Activated CD4-positive, alpha-beta T cell treated with anti-CD3 and anti-CD28 coated beads, Interleukin-2, amount 50 U/mL, for 4 hours (primary cell): ENCODE results near the gene GALNT12.

Source experiments
- DNase-seq, 2 experiments: peaks; one replicate each; pipeline ENCODE4 v3.0.0-alpha.2; 2020

Gene GALNT12, protein sequence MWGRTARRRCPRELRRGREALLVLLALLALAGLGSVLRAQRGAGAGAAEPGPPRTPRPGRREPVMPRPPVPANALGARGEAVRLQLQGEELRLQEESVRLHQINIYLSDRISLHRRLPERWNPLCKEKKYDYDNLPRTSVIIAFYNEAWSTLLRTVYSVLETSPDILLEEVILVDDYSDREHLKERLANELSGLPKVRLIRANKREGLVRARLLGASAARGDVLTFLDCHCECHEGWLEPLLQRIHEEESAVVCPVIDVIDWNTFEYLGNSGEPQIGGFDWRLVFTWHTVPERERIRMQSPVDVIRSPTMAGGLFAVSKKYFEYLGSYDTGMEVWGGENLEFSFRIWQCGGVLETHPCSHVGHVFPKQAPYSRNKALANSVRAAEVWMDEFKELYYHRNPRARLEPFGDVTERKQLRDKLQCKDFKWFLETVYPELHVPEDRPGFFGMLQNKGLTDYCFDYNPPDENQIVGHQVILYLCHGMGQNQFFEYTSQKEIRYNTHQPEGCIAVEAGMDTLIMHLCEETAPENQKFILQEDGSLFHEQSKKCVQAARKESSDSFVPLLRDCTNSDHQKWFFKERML

DNA sequence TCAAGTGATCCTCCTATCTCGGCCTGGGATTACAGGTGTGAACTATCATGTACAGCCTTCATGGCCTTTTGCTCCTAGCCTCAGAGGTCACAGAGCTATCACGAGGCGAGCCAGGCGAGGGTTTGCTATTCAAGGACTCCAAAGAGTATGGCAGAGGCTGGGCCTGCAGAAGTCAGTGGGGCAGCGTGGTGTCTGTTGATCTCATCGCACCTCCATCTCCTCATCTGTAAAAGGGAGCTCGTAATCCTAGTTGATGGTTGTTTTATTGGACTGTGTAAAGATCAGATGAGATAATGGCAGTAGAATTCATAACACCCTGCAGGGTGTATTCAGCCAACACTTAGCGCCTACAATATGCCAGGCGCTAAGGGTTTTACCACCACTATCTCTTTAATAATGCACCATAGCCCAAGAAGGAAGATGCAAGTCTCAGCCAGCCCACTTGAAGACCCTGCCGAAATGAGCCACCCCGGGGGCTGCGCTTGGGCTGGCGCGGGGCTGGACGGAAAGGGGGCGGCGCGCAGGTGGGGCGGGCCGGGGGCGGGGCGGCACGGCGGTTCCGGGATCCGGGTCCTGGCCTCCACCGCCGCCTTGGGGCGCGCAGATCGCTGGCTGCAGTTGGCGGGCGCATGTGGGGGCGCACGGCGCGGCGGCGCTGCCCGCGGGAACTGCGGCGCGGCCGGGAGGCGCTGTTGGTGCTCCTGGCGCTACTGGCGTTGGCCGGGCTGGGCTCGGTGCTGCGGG, at the start of gene GALNT12:
Gene GALNT12, plus strand, starts transcription at position 601 of the 744 bp plus-strand sequence. Its CDS starts 29 bp downstream, at position 630.
- DNase-seq, result peak; percentile 26 to 37

DNA sequence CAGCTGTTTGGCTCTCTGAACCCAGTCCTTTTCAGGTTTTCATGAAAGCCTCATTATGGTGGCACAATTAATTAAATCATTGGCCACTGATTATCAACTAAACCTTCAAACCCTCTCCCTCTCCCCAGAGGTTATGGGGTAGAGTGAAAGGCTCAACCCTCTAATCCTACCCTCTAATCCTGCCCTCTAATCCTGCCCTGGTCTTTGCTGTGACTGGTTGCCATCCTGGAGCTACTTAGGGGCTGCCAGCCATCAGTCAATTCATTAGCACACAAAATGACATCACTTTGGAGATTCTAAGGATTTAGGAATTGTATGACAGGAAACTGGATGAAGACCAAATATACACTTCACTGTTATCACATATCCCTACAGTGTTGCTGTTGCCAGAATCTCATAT, 47.2 kb upstream of the GALNT12 start:
- DNase-seq, result no peak

DNA sequence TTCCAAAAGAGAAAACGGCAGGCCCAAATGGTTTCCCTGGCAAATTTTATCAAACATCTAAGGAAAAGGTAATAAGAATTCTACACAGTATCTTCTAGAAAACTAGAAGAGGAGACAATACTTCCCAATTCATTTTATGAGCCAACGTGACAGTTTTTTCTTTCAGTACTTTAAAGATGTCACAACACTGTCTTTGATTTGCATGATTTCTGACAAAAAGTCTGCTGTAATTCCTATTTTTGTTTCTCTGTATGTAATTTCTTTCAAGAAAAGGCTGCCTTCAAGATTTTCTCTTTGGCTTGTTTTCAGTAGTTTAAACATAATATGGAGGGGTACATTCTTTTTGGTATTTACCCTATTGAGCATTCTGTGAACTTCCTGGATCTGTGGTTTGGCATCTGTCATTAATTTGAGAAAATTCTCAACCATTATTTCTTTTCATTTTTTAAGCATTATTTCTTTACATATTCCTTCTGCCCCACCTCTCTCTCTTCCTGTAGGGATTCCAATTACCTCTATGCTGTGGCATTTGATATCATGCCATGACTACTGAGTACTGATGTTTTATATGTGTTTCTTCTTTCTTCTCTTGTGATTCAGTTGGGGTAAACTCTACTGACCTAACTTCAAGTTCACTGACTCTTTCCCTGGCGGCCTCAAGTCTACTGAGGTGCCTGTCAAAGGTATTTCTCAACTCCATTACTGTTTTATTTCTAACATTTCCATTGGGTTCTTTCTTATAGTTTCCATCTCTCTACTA, 43.3 kb upstream of the GALNT12 start:
- DNase-seq, result no peak

DNA sequence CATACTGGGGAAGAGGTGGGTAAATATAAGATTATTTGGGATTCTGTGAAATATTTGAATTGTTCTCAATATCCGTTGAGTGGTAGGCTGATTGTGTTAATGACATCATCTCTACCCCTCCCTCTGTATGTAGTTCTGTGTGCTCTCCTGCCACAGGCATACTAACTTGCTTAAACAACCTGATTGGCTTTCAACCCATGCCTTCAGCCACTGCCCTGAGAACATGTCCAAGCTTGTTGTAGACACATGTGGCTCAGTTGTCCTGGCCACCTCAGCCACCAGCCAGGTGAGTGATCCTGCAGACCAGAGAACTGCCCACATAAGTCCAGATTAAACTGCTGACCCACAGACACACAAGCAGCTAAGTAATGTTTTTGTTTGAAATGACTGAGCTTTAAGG, 42.2 kb upstream of the GALNT12 start:
- DNase-seq, result no peak

DNA sequence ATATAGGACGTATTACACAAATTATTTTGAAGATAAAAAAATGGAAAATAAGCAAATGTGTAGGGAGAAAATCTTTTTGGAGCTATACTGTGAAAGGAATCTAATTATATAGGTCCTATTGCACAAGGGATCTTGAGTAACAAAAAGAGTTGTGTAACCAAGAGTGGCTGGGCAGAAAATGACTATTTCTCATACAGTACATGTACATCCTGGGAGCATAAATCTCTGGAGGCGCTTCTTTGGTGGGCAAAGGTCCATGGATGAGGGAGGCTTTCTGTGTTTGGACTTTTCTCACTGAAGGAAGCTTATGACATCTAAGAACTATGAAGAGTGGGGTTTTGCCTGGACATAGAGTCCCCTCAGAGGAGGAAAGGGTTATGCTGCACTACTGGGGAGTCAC, 40.9 kb upstream of the GALNT12 start:
- DNase-seq, result no peak

DNA sequence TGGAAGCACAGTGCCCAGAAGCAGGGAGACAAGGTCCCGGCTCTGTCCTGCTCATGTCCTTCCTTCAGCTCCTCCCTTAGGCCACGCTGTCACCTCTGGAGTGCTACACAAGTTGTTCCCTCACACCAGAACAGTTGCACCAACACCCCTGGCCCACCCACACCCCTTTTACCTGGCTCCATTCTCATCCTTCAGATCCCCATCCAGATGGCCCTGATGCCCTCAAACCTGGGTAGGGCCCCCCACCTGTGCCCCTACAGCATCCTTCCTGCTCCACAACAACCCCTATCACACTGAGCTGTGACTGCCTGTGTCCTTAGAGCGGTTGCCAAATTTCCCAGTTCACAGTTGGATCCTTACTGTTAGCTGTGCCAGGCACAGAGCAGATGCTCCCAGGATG, 40.3 kb upstream of the GALNT12 start:
- no peak for DNase-seq

DNA sequence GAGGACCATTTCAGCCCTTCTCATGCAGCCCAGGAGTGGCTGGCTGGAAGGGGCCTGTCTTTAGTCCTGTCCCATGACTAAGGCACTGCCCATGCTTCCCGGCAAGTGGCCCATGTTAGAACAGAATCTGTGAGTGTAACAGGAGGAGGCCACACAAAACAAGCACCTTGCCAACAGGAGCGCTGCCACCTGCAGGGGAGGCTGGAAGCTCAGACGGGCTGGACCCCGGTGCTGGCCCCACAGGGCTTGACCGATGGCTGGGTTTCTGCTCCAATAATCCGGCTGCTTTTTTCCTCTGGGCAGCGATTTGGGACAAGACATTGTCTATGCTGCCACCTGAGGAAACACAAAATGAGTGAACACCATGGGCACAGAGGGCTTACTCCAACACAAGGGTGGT, 39.6 kb upstream of the GALNT12 start:
- DNase-seq, result no peak

DNA sequence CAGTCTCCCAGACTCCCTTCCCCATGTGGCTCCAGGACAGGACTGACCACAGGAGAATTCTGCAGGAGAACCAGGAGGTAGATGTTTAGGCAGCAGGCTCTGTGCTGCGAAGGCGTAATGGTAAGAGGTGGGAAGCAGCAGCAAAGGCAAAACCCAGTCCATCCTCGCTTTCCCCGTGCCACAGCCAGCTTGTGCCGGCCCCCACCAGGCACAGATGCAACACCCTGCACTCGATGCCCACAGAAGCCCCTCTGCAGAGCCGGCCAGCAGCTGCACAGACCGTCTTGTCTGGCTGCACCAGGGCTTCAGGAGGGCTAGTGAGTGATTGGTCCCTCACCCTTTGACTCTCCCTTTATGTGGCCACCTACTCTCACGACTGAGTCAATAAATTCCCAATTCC, 39.1 kb upstream of the GALNT12 start:
- no peak for DNase-seq

DNA sequence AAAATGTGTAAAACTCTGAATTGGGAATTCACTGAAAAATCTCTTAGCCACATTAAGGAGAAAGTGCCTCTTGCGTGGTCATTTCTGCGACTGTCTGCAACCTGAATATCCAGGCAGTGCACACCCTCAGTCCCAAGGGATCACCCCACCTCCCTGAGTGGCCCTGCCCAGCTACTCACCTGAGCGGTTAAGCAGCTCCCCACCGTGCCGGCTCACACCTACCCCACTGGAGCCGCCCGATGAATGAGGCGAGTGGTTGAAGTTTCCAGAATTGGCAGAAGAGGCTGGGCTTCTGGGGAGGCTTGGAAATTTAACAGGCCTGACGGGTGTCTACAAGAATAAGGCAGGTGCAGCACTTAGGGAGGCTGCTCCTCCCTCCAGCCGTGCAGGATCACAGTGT, 36.8 kb upstream of the GALNT12 start:
- DNase-seq, result no peak

DNA sequence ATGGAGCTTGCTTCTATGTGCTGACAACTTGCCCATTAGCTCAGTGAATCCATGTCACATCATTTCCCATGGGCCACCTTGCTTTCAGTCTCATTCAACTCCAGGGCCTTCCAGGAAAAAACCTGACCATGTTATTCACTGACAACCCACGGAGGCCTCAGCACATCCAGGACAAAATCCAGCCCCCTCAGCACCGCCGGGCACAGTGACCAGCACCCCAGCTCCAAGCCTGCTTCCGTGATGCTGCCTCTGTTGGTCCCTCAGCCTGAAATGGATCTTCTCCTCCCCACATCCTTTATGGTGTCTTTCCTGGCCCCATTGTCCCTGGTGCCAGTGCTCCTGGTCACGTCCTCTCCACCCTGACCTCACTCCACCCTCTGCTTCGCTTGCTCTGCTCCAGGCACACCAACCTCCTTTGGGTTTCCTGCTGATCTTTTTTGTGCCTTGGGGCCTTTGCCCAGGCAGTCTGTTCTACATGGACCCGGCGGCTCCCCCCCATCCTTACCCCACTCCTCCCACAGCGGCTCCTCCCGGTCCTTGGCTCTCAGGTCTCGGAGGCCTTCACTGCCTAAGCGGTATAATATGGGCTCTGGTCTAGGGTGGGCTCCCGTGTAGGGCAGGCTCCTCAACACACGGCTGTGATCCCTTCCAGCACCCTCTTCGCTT, 36.1 kb upstream of the GALNT12 start:
- DNase-seq, result no peak

DNA sequence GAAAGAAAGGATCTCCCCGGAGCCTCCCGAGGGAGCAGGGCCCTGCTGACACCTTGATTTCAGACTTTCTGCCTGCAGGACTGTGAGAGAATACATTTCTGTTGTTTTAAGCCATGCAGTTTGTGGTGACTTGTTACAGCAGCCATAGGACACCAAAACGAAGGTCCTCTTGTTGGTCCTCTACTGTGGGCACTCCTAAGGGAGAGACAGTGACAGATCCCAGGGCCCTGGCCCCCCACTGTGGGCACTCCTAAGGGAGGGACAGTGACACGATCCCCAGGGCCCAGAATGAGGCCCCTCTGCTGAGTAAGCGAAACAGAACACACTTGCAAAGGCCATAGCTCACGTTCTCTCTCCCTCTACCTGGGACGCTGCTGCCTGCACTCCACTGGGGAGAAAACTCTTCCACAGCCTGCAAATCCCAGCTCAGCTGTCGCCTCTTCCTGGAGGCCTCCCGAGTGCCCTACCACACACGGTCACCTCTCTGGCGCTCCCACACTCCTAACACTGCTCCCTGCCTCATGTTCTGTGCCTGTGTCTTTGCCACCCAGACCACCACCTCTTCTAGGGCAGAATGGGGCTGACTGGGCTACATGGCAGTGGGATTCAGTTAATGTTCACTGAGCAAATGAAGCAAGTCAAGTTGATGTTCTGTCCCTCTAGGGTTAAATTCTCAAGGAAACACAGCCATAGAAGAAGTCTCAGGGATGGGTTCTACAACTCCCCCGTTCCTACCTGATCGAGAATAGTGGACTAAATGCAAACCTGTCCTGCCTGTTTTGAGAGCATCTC, 34.9 kb upstream of the GALNT12 start:
- no peak for DNase-seq

DNA sequence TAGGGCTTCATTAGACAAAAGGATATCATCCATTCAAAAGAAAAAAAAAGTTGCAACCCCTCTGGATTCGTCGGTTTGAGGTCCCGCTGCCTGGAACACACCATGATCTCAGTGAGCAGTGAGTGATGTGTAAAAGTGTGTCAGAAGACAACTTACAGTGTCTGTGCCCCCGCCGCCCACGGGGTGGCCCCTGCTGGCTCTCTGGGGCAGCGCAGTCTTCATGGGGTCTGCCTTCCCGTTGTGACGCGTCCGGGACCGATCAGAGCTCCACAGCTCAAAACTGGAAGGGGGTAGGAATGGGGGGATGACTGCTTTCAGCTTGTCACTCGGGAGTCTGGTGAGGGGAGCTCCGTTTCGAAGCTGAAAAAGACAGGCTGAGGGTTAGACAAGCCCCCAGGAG, 33.7 kb upstream of the GALNT12 start:
- no peak for DNase-seq

DNA sequence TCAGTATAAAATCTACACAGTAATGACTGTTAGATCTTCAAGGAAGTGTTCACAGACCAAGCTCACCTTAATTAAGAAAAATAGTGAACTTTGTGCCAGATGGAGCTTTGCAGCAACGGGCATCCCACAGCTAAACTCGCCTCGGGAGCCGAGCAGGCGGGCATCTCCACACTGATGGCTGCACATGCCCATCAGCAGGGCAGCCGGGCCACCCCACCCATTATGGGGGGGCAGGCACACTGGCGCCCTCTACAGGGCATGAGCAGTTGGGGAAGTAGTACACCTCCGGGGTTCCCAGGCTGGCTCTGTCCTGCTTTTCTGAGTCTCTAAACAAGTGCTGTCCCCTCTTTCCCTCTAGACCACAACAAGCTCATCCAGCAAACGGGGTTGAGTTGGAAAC, 32.7 kb upstream of the GALNT12 start:
- DNase-seq, result peak in 1 of 2 experiments; percentile 12

DNA sequence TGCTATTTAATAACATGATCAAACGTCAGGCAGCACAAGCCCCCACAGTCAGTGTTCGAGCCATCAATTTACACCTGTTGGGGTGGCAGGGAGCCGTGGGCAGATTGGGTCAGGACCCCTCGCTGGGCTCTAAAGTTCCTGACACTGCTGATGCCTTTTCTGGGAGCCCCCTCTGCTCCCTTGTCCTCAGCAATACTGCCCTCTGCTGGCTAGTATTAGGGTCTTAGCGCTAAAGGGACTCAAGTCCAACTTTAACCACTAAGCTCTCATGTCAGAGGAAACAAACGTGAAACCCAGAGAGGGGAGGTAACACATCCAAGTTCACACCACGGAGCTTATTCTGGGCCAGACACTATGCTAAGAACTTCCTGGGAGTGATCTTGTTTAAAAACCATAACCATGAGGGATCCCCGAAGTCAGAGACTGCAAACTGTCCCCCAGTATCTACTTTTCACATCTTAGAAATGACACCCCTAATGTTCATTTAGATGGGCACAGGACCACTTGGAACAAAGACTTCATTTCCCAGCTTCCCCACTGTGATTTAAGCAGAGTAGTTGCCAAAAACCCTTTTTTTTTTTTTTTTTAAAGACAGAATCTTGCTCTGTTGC, 31.5 kb upstream of the GALNT12 start:
- DNase-seq, result no peak

DNA sequence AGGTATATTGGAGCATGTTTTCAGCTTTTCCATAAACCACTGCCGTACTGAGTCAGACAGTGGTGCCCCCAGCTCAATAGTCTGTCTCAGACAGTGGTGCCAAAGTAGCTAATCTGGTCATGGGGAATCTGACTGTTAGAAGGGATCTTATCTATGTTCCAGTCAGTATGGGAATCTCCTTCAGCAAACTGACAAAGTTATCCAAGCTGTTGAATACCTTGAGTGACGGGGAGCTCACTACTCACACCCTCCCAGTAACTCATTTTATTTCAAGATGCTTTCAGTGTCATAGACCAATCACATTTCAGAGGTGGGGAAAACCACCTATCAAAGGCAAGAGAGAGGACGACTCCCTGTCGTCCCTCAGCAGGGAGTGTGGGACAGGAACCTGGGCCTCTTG, 29.9 kb upstream of the GALNT12 start:
- no peak for DNase-seq

DNA sequence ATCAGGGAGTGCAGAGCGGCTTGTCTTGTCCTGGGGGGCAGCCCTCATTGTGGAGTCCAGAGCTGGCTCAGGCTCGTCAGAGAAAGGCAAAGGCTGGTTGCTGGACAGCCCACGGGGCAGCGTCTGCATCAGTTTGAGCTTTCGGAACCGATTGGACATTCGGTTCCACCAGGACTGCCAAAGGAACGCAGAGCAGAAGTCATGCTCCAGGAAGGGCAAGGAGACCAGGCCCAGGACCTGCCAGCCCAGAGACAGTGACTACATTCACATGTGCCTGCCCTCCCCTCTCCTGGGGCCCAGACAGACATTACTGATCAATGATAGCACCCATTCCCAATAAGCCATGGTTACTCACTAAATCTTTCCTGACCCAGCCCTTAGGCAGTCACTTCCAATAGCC, 29.2 kb upstream of the GALNT12 start:
- no peak for DNase-seq

DNA sequence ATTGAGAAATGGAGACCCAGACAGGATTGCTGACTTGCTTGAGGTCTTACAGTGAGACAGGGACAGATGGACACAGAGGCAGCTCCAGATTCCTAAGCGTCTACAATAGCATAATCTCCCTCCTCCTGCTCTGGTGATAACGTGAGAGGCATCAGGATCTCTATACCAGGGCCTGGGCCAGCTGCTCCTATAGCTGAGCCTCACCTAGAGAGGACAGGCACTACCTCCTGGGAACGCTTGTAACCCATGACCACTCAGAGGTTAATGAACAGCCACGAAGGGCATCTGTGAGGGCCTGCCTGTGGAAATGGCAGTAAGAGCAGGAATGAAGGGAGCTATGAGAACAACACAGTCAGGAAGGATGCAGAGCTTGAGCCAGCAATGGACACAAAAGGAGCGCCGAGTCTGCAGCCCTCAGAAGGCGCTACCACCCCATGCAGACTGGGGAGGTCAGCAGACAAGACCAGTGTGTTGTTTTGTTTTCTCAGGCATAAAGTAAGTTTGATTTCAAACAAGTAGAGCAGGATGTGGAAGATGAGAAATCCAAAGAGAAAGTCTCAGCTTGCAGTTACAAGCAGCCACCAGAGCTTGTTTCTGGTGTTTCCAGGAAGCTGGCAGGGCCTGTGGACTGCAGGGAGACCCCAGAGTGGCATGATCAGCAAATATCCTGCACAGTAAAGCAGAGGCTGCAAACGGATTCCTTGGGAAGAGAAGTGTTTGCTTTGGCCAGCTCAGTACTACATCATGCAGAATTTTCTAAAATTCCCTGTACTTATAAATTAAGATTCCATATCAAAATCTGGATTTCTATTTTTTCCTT, 28.5 kb upstream of the GALNT12 start:
- DNase-seq, result no peak

DNA sequence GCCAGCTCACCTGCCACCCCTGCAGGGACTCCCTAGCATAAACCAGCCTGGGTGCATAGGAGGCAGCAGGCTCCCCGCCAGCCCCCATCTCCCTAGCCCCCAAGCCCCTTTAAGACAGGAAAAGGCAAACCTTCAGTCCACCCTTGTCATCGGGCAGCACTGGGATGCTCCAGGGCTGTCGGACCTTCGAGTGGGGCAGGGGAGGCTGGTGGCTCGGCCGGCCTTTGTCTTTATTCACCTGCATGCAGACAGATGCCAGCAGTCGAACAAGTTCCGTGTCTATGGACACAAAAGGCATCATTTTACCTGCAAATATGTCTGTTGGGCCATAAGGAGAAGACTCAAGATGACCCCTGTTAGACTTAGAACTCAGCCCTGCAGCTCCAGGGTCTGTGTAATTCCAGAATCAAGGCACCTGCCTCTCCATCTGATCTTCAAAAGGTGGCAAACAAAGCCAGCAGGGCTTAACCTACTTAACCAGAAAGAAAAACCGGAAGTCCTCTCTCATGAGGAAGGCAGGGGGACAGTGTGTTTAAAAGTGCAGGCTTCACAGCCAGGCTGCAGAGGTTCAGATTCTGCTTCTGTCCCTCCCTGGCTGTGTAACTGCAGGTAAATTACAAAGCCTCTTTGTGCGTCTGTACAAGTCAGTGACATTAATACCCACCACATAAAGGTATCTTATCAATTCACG, 27.3 kb upstream of the GALNT12 start:
- DNase-seq, result no peak

DNA sequence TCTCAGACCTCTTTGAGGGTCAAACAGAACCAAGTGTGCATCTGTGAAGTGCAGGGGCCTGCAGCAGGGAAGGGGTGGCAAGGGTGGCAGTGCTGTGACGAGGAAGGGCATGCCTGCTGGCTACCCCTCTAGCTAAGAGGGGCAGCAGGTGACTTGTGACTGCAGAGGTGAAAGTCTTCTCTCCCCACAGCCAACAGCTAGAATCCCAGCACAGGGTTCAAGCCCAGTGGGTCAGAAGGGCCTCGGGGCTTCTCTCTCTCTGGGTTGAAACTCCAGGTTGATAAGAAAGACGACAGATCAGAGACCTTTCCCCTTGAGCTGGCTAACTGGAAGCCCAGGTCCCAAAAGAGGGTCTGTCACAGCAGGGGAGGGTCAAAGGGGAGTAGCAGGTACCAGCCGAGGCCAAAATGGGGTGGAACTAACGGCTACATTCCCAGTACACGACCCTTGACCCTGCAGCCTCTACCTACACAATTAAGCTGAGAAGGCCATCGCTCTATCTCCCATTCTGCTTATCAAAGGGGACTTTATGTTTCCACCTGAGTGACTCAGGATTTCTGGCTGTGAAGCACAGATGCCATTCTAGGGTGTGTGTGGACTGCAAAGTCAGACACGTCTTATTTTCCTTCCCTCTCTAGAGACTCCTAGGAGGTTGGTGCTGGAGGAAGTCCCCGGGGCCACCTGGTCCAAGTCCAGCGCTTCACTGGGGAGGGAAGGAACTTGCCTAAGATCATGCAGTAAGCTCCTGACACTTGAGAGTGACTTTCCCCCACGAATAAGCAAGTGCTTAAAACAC, 25.7 kb upstream of the GALNT12 start:
- DNase-seq, result no peak
